ENCODE results near the gene GMNN.

GMNN gene

GRCh38 chr6:24833711-24834386 is 59.1 kb downstream of the GMNN start:
- no peaks in the 10 kb centered on the region for H3K27me3 ChIP-seq (replicated peaks; ENCODE audit: insufficient read depth, low read length)
- H3K4me1 ChIP-seq (ENCODE audit: low read length): no peaks in the 10 kb centered on the region
- H3K9ac ChIP-seq (ENCODE audit: low read length): no peak overlapping the region
- H3K27ac ChIP-seq (ENCODE audit: low read length): no peak overlapping the region
- no peak overlapping the region for H3K4me2 ChIP-seq (ENCODE audit: low read depth, low read length)
- H3K36me3 ChIP-seq (replicated peaks; ENCODE audit: insufficient read depth, low read length): no peaks in the 10 kb centered on the region
- no peak overlapping the region for H3K4me3 ChIP-seq (ENCODE audit: low read length)
- no peak overlapping the region for H2AFZ ChIP-seq (ENCODE audit: low read length)
- H3F3A ChIP-seq (ENCODE audit: insufficient read depth, low read length): peaks cover 2% of the 10 kb centered on the region; the same call in 1 of the 2 replicates
- no peaks in the 10 kb centered on the region for H3K9me3 ChIP-seq (replicated peaks; ENCODE audit: insufficient read depth, low read length)
- H4K20me1 ChIP-seq (ENCODE audit: insufficient read depth, low read length): no peaks in the 10 kb centered on the region
- DNase-seq: no peak
- H3K9me2 ChIP-seq (replicated peaks; ENCODE audit: insufficient read depth, low read length): no peaks in the 10 kb centered on the region
- H3K79me2 ChIP-seq (ENCODE audit: low read length): no peaks in the 10 kb centered on the region
- TF ChIP-seq EZH2phosphoT487 (IDR thresholded peaks at IDR 0.05; ENCODE audit: low read length): no peak
- no peak for TF ChIP-seq CTCF (IDR thresholded peaks at IDR 0.05; ENCODE audit: low read length)
- no peak for TF ChIP-seq EZH2 (optimal IDR thresholded peaks at IDR 0.05; ENCODE audit: low read depth, low read length)
